Ishikawa (cell line): ENCODE data around the gene MFSD1.

ENCODE experiments used
- CREB1 ChIP-seq: IDR thresholded peaks from 2 replicates; pipeline ENCODE4 v1.6.1; 2012; ENCODE audit warnings: low read depth
- EGR1 ChIP-seq: IDR thresholded peaks from 2 replicates; pipeline ENCODE4 v1.6.1; 2012
- MAX ChIP-seq: IDR thresholded peaks from 2 replicates; pipeline ENCODE4 v1.6.1; 2012
- RAD21 ChIP-seq: IDR thresholded peaks from 2 replicates; pipeline ENCODE4 v1.6.1; 2012; ENCODE audit warnings: low read depth
- YY1 ChIP-seq: IDR thresholded peaks from 2 replicates; pipeline ENCODE4 v1.6.1; 2012; ENCODE audit warnings: low read depth

GRCh38 chr3:158792709-158793108 is 9.1 kb upstream of the MFSD1 start:
- no peak for TF ChIP-seq MAX
- no peak for TF ChIP-seq CREB1
- TF ChIP-seq YY1, result no peak
- TF ChIP-seq RAD21, result no peak
- no peak for TF ChIP-seq EGR1
